GM12878 (cell line): ENCODE results near the gene DNAJC19. TPM values are rescaled to one million over a fixed set of nuclear protein-coding genes. Genes with fewer than 3 reads are reported as not detected.
"Not testable (repeated sequence)": the region's sequence is repeated elsewhere in the genome, so short reads cannot be mapped to it uniquely, and the experiment has no call there.

ENCODE experiments used
- ATAC-seq: fragments of 200-7000 bp; cut with Tn5 transposase; 3 replicates; pipeline ENCODE4 v1.9.1; 2020; ENCODE audit warnings: mild to moderate bottlenecking, moderate library complexity
- BruUV-seq: library from RNA; stranded (reverse); fragments of 400-500 nt; replicated peaks from 2 replicates; lab custom pipeline; 2021; lab: Mats Ljungman, UMichigan
- CTCF ChIA-PET: fragments of 300-600 bp; sonication (Branson Sonifier 250); formaldehyde crosslinking; extraction: SDS; loops from one replicate; lab custom pipeline; 2021; ENCODE audit warnings: inconsistent platforms; lab: Yijun Ruan, JAX
- POLR2A ChIA-PET: fragments of 350-600 bp; formaldehyde crosslinking; extraction: SDS; loops from one replicate; lab custom pipeline; 2021; ENCODE audit warnings: inconsistent platforms; lab: Charles Lee
- RAD21 ChIA-PET: fragments of 300-600 bp; sonication (Branson Sonifier 250); formaldehyde crosslinking; loops from one replicate; lab custom pipeline; 2023; ENCODE audit warnings: antibody characterized with exemption; ENCODE audit not compliant: unreplicated experiment; lab: Charles Lee
- SMC1A ChIA-PET: fragments of 300-600 bp; sonication (Branson Sonifier 250); formaldehyde crosslinking; loops from one replicate; lab custom pipeline; 2023; ENCODE audit not compliant: unreplicated experiment, uncharacterized antibody; lab: Charles Lee
- DNase-seq: peaks from one replicate; pipeline ENCODE4 v3.0.0-alpha.2; 2011; ENCODE audit warnings: low read depth, low spot score
- FAIRE-seq: peaks from 3 replicates; lab custom pipeline; 2011; peaks lifted over from hg19 to GRCh38; lab: Jason Lieb, UNC
- H2AFZ ChIP-seq: 2 replicates; pipeline ENCODE4 v1.6.0; 2011; ENCODE audit warnings: low read depth, low read length, control low read depth; ENCODE audit not compliant: control insufficient read depth
- H3K27ac ChIP-seq: 2 replicates; pipeline ENCODE4 v1.5.1; 2011; ENCODE audit warnings: control low read depth; ENCODE audit not compliant: control insufficient read depth, insufficient read depth
- H3K27me3 ChIP-seq, 2 experiments: replicated peaks in 1 of 2; 2 replicates each; pipeline versions ENCODE4 v1.6.0 to v1.6.1; 2011; ENCODE audit warnings: low read length in 1 of 2; ENCODE audit not compliant: control insufficient read depth in 2 of 2, insufficient read depth in 2 of 2
- H3K36me3 ChIP-seq, 2 experiments: 2 replicates each; pipeline ENCODE4 v1.5.1; 2011; ENCODE audit warnings: low read length in 1 of 2; ENCODE audit not compliant: control insufficient read depth in 2 of 2, insufficient read depth in 2 of 2
- H3K4me1 ChIP-seq: 2 replicates; pipeline ENCODE4 v1.6.1; 2011; ENCODE audit warnings: mild to moderate bottlenecking, low read length, moderate library complexity, mixed read lengths; ENCODE audit not compliant: control insufficient read depth, insufficient read depth
- H3K4me2 ChIP-seq: 2 replicates; pipeline ENCODE4 v1.6.0; 2011; ENCODE audit warnings: control low read depth; ENCODE audit not compliant: control insufficient read depth, insufficient read depth
- H3K4me3 ChIP-seq: fragments of 200-600 bp; sonication (generic); 2 replicates; pipeline ENCODE4 v1.5.1; 2016
- H3K79me2 ChIP-seq: 2 replicates; pipeline ENCODE4 v1.6.0; 2011; ENCODE audit warnings: low read length; ENCODE audit not compliant: control insufficient read depth, insufficient read depth
- H3K9ac ChIP-seq: 2 replicates; pipeline ENCODE4 v1.8.0; 2011; ENCODE audit warnings: low read length, control low read depth, mixed read lengths; ENCODE audit not compliant: control insufficient read depth, insufficient read depth
- H3K9me3 ChIP-seq: replicated peaks from 3 replicates; pipeline ENCODE4 v1.5.1; 2011; ENCODE audit warnings: mild to moderate bottlenecking, low read length; ENCODE audit not compliant: control insufficient read depth, insufficient read depth
- H4K20me1 ChIP-seq: 2 replicates; pipeline ENCODE4 v1.6.0; 2011; ENCODE audit not compliant: control insufficient read depth, insufficient read depth
- CUX1 ChIP-seq: IDR thresholded peaks from 2 replicates; pipeline ENCODE4 v1.6.1; 2012; ENCODE audit warnings: improper control_type of control experiment, low read depth, low read length; ENCODE audit not compliant: insufficient replicate concordance
- WGBS: methylation state at CpG from one replicate; pipeline ENCODE4 v1.1.6; 2016; ENCODE audit warnings: low lambda C conversion rate; ENCODE audit not compliant: insufficient replicate concordance, insufficient coverage; ENCODE audit errors: missing lambda C conversion rate; 5-methylcytosine and 5-hydroxymethylcytosine counted together
- in situ Hi-C: fragments of 300-500 bp; cut with MboI; formaldehyde crosslinking; loops from 9 replicates; pipeline ENCODE4 v1.14.3; 2018; ENCODE audit warnings: mixed read lengths
- intact Hi-C: fragments of 100-400 bp; cut with micrococcal nuclease; formaldehyde crosslinking; loops from one replicate; pipeline ENCODE4 v1.14.2; 2022; ENCODE audit not compliant: unreplicated experiment
- polyA plus RNA-seq, 11 experiments: library from polyadenylated mRNA; depleted of rRNA in 4 of 11; unstranded in 6 of 11; stranded (reverse) in 5 of 11; fragments of >200 nt; fragmentation: Nextera tagmentation in 4 of 11; fragmentation: Illumina TruSeq in 1 of 11; extraction: Ambion mirVana in 4 of 11; extraction: Trizol in 1 of 11; gene quantifications; 1 replicate in 1 of 11; 2 replicates in 10 of 11; pipeline versions ENCODE4 v1.2.1 to v1.2.3, GENCODE V29; 2011 to 2016; ENCODE audit warnings: inconsistent platforms in 2 of 11, missing spikeins in 2 of 11, low read depth in 1 of 11
- total RNA-seq, 4 experiments: library from RNA; depleted of rRNA in 3 of 4; stranded (reverse); fragments of >200 nt in 3 of 4; fragmentation: Illumina TruSeq in 1 of 4; extraction: Trizol in 1 of 4; gene quantifications; 2 replicates each; pipeline versions ENCODE4 v1.2.1 to v1.2.3, GENCODE V29; 2013 to 2021

The DNAJC19 gene
- total and polyA plus RNA-seq, 10 of the 15 experiments (the other 5 are each of a cell fraction or from before 2014, with no cell fraction given), result 29.8 to 136 (median 51.3) TPM

GRCh38 chr3:180986366-180986765, 3.2 kb downstream of the DNAJC19 start:
- peaks cover 10% of the 10 kb centered on the region for H3K79me2 ChIP-seq
- H3K36me3 ChIP-seq, DNase-seq, SMC1A ChIA-PET, H2AFZ ChIP-seq, POLR2A ChIA-PET, H3K4me2 ChIP-seq, BruUV-seq, H3K4me3 ChIP-seq, H4K20me1 ChIP-seq, H3K27ac ChIP-seq, in situ Hi-C loops, H3K4me1 ChIP-seq, H3K27me3 ChIP-seq, CTCF ChIA-PET, ATAC-seq, H3K9me3 ChIP-seq, H3K9ac ChIP-seq, RAD21 ChIA-PET, FAIRE-seq, intact Hi-C loops: not testable (repeated sequence)
- WGBS, result 98% methylated on average over 10 of the region's 10 CpGs

GRCh38 chr3:180983136-180983535, 6.4 kb downstream of the DNAJC19 start:
- Histone ChIP-seq H3K27me3 (no peaks in the 10 kb centered on the region), H3K4me2 (no peak overlapping the region), H3K9me3 (no peaks in the 10 kb centered on the region), H3K4me1 (no peaks in the 10 kb centered on the region)
- SMC1A ChIA-PET, result interaction anchor here (1.0 kb wide), 1 partner anchor 10 kb away, joined by 4 read pairs; no protein-coding TSS in a partner anchor
- ATAC-seq (no peak), DNase-seq (no peak)
- 60% methylated on average over 2 of the region's 2 CpGs for WGBS
- no peak for TF ChIP-seq CUX1
- TF ChIP-seq, all 136 proteins: peak for 0
- in situ Hi-C loops, result no loop called here
- Histone ChIP-seq H4K20me1 (no peaks in the 10 kb centered on the region), H3K36me3 (no peaks in the 10 kb centered on the region), H3K27ac (no peak overlapping the region), H3K4me3 (no peak overlapping the region), H3K79me2 (no peaks in the 10 kb centered on the region), H3K9ac (no peak overlapping the region), H2AFZ (no peak overlapping the region)
- ChIA-PET CTCF (no interaction called here), POLR2A (interaction anchor here (1.4 kb wide), 1 partner anchor 71 kb away, joined by 3 read pairs; the partner anchor contains the start of gene FXR1), RAD21 (interaction anchor here (0.9 kb wide), 1 partner anchor 9 kb away, joined by 3 read pairs; no protein-coding TSS in a partner anchor)
- FAIRE-seq, result no peak
- no TSS peak for BruUV-seq
- intact Hi-C loops, result no loop called here
